ENCODE measurements around the gene ARL15.

DNA sequence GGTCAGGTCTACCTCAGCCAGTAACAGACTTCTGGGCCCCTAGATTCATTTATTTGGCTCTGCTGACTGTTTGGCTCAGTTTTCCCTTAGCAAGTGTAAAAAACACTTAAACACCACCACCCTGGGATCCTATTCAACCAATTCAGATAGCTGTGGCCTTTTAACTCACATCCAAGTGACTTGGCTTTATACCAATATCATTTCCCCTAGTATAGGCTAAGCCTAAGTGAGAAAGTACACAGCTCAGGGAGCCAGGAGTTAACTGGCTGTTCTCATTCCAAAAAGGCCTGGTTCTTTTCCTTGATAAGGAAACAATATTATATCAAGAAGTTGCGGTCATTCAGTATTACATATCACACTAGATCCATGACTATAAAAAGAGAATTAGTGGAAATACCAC lies 163.5 kb downstream of the ARL15 start:
- TF ChIP-seq, protein P1, sequence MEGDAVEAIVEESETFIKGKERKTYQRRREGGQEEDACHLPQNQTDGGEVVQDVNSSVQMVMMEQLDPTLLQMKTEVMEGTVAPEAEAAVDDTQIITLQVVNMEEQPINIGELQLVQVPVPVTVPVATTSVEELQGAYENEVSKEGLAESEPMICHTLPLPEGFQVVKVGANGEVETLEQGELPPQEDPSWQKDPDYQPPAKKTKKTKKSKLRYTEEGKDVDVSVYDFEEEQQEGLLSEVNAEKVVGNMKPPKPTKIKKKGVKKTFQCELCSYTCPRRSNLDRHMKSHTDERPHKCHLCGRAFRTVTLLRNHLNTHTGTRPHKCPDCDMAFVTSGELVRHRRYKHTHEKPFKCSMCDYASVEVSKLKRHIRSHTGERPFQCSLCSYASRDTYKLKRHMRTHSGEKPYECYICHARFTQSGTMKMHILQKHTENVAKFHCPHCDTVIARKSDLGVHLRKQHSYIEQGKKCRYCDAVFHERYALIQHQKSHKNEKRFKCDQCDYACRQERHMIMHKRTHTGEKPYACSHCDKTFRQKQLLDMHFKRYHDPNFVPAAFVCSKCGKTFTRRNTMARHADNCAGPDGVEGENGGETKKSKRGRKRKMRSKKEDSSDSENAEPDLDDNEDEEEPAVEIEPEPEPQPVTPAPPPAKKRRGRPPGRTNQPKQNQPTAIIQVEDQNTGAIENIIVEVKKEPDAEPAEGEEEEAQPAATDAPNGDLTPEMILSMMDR (IDR thresholded peaks at IDR 0.05), result no peak
- TF ChIP-seq POLR2AphosphoS5 (IDR thresholded peaks at IDR 0.05), result no peak

Measured in upper lobe of left lung (tissue), 4 donors.